HEK293 (cell line): ENCODE results near the gene TTC6.
"Not testable (repeated sequence)": the region's sequence is repeated elsewhere in the genome, so short reads cannot be mapped to it uniquely, and the experiment has no call there.

Experiments
- CTCF ChIA-PET: fragments of 350-600 bp; formaldehyde crosslinking; extraction: SDS; loops from one replicate; lab custom pipeline; 2021; ENCODE audit warnings: antibody characterized with exemption; lab: Yijun Ruan, JAX
- POLR2A ChIA-PET: fragments of 300-600 bp; formaldehyde crosslinking; extraction: SDS; loops from one replicate; lab custom pipeline; 2020; ENCODE audit warnings: antibody characterized with exemption, inconsistent platforms; lab: Yijun Ruan, JAX
- H3K27ac ChIP-seq: fragments of 200-500 bp; sonication (Bioruptor generic); 2 replicates; pipeline ENCODE4 v1.5.1; 2014; ENCODE audit warnings: low read depth, low read length, control low read depth, inconsistent platforms; ENCODE audit errors: extremely low read depth
- H3K36me3 ChIP-seq, 2 experiments: fragments of 200-500 bp in 1 of 2; sonication (Bioruptor generic) in 1 of 2; 1 replicate in 1 of 2; 2 replicates in 1 of 2; pipeline ENCODE4 v1.5.1; 2014 to 2017; ENCODE audit warnings: inconsistent platforms in 2 of 2, low read length in 2 of 2; ENCODE audit not compliant: control insufficient read depth in 2 of 2, insufficient read depth in 1 of 2
- H3K4me1 ChIP-seq: fragments of 200-500 bp; sonication (Bioruptor generic); 2 replicates; pipeline ENCODE4 v1.5.1; 2014; ENCODE audit warnings: mild to moderate bottlenecking, low read length, inconsistent platforms; ENCODE audit not compliant: control insufficient read depth, insufficient read depth
- H3K4me3 ChIP-seq: 2 replicates; pipeline ENCODE4 v1.5.1; 2011; ENCODE audit warnings: low read depth, mild to moderate bottlenecking, control low read depth, low read length, moderate library complexity
- H3K9me3 ChIP-seq: fragments of 200-500 bp; sonication (Bioruptor generic); 2 replicates; pipeline ENCODE4 v1.5.1; 2014; ENCODE audit warnings: low read depth, low read length, inconsistent platforms; ENCODE audit not compliant: control insufficient read depth, insufficient read depth
- BCL11A ChIP-seq: fragments of 450-650 bp; formaldehyde crosslinking; IDR thresholded peaks from 2 replicates; pipeline ENCODE4 v1.5.1; 2016; ENCODE audit warnings: low read depth, missing biosample characterization, missing genetic modification characterization
- KLF7 ChIP-seq: fragments of 450-650 bp; formaldehyde crosslinking; IDR thresholded peaks from 2 replicates; pipeline ENCODE4 v1.5.1; 2016; ENCODE audit warnings: missing biosample characterization, missing genetic modification characterization, borderline replicate concordance
- KLF9 ChIP-seq: fragments of 450-650 bp; formaldehyde crosslinking; IDR thresholded peaks from 2 replicates; pipeline ENCODE4 v1.5.1; 2016; ENCODE audit warnings: missing biosample characterization, missing genetic modification characterization, low read depth
- MYNN ChIP-seq: fragments of 450-650 bp; formaldehyde crosslinking; IDR thresholded peaks from 2 replicates; pipeline ENCODE4 v1.5.1; 2016; ENCODE audit warnings: missing biosample characterization, missing genetic modification characterization, borderline replicate concordance
- OSR2 ChIP-seq: fragments of 450-650 bp; formaldehyde crosslinking; IDR thresholded peaks from 2 replicates; pipeline ENCODE4 v1.5.1; 2016; ENCODE audit warnings: missing biosample characterization, missing genetic modification characterization
- REPIN1 ChIP-seq: fragments of 450-650 bp; formaldehyde crosslinking; IDR thresholded peaks from 2 replicates; pipeline ENCODE4 v1.5.1; 2017; ENCODE audit warnings: missing biosample characterization, missing genetic modification characterization, low read depth
- SALL2 ChIP-seq: fragments of 450-650 bp; formaldehyde crosslinking; IDR thresholded peaks from 2 replicates; pipeline ENCODE4 v1.5.0; 2017; ENCODE audit warnings: missing biosample characterization, mild to moderate bottlenecking, missing genetic modification characterization, borderline replicate concordance
- SETDB1 ChIP-seq: IDR thresholded peaks from one replicate; pipeline ENCODE4 v1.6.1; 2017; ENCODE audit warnings: mild to moderate bottlenecking, low read length, moderate library complexity, mixed read lengths; ENCODE audit not compliant: insufficient read length
- ZNF146 ChIP-seq: fragments of 450-650 bp; formaldehyde crosslinking; IDR thresholded peaks from 2 replicates; pipeline ENCODE4 v1.5.1; 2016; ENCODE audit warnings: missing biosample characterization, missing genetic modification characterization
- ZNF155 ChIP-seq: fragments of 450-650 bp; formaldehyde crosslinking; IDR thresholded peaks from 2 replicates; pipeline ENCODE4 v1.5.1; 2016; ENCODE audit warnings: missing biosample characterization, missing genetic modification characterization
- ZNF157 ChIP-seq: fragments of 450-650 bp; formaldehyde crosslinking; IDR thresholded peaks from 2 replicates; pipeline ENCODE4 v1.5.1; 2016; ENCODE audit warnings: missing biosample characterization, missing genetic modification characterization
- ZNF354C ChIP-seq: fragments of 450-650 bp; formaldehyde crosslinking; IDR thresholded peaks from 2 replicates; pipeline ENCODE4 v1.5.1; 2016; ENCODE audit warnings: missing biosample characterization, missing genetic modification characterization, low read depth, borderline replicate concordance
- ZNF366 ChIP-seq: fragments of 450-650 bp; formaldehyde crosslinking; conservative IDR thresholded peaks from 2 replicates; pipeline ENCODE4 v1.5.1; 2016; ENCODE audit warnings: missing biosample characterization, missing genetic modification characterization
- ZNF473 ChIP-seq: fragments of 450-650 bp; formaldehyde crosslinking; IDR thresholded peaks from 2 replicates; pipeline ENCODE4 v1.5.1; 2017; ENCODE audit warnings: missing biosample characterization, missing genetic modification characterization
- ZNF530 ChIP-seq: fragments of 450-650 bp; formaldehyde crosslinking; IDR thresholded peaks from 2 replicates; pipeline ENCODE4 v1.5.1; 2016; ENCODE audit warnings: low read depth, missing biosample characterization, missing genetic modification characterization
- ZNF555 ChIP-seq: fragments of 450-650 bp; formaldehyde crosslinking; conservative IDR thresholded peaks from 2 replicates; pipeline ENCODE4 v1.5.1; 2017; ENCODE audit warnings: missing biosample characterization, mild to moderate bottlenecking, missing genetic modification characterization, inconsistent platforms
- ZNF560 ChIP-seq: fragments of 450-650 bp; formaldehyde crosslinking; IDR thresholded peaks from 2 replicates; pipeline ENCODE4 v1.5.1; 2017; ENCODE audit warnings: missing biosample characterization, missing genetic modification characterization, borderline replicate concordance
- ZNF596 ChIP-seq: fragments of 450-650 bp; IDR thresholded peaks from 2 replicates; pipeline ENCODE4 v1.5.0; 2018; ENCODE audit warnings: missing biosample characterization, mild to moderate bottlenecking, missing genetic modification characterization, moderate library complexity
- ZNF610 ChIP-seq: fragments of 450-650 bp; formaldehyde crosslinking; IDR thresholded peaks from 2 replicates; pipeline ENCODE4 v1.5.1; 2016; ENCODE audit warnings: missing biosample characterization, missing genetic modification characterization, borderline replicate concordance
- ZNF623 ChIP-seq: fragments of 450-650 bp; formaldehyde crosslinking; IDR thresholded peaks from 2 replicates; pipeline ENCODE4 v1.5.1; 2016; ENCODE audit warnings: missing biosample characterization, missing genetic modification characterization
- ZNF654 ChIP-seq: fragments of 450-650 bp; formaldehyde crosslinking; IDR thresholded peaks from 2 replicates; pipeline ENCODE4 v1.5.1; 2016; ENCODE audit warnings: low read depth, missing biosample characterization, missing genetic modification characterization
- ZNF677 ChIP-seq: fragments of 450-650 bp; IDR thresholded peaks from 2 replicates; pipeline ENCODE4 v1.5.0; 2018; ENCODE audit warnings: missing biosample characterization, mild to moderate bottlenecking, missing genetic modification characterization, moderate library complexity
- ZNF76 ChIP-seq: fragments of 450-650 bp; formaldehyde crosslinking; IDR thresholded peaks from 2 replicates; pipeline ENCODE4; 2016; ENCODE audit warnings: low read depth, missing biosample characterization, missing genetic modification characterization, borderline replicate concordance
- ZNF785 ChIP-seq: fragments of 450-650 bp; formaldehyde crosslinking; IDR thresholded peaks from 2 replicates; pipeline ENCODE4 v1.5.1; 2016; ENCODE audit warnings: missing biosample characterization, missing genetic modification characterization
- TF ChIP-seq, protein P1 (sequence below): fragments of 450-650 bp; formaldehyde crosslinking; conservative IDR thresholded peaks from 2 replicates; pipeline ENCODE4 v1.5.1; 2016; ENCODE audit warnings: low read depth, missing biosample characterization, missing genetic modification characterization
- TF ChIP-seq, protein P2 (sequence below): fragments of 450-650 bp; formaldehyde crosslinking; IDR thresholded peaks from 2 replicates; pipeline ENCODE4; 2016; ENCODE audit warnings: missing biosample characterization, missing genetic modification characterization

TTC6 gene

DNA sequence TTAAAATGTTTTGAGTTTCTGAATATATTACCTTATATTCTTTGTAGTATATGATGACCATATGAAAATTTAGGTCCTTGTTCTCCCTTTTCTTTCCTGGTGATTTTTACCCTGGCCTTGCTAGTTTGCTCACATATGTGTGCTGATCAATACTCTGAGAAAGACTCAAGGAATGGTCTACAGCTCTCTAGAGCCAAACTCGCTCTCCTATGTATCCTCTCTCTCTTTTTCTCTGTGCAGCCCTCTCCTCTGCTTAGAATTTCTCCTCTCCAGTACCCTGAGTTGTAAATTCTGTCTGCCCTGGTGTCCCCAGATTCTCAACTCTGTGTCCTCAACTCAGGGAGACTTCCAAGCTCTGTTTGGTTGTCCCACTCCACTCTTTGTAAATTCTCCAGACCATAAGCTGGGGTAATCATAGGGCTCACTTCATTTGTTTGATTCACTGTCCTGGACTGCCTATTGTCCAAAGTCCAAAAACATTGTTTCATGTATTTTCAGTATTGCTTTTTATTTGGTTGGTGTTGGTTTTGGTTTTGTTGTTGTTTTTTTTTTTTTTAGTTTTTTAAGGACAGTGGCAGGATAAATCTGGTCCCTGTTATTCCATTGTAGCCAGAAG is 41.4 kb upstream of the TTC6 start (continued):
- no peak for TF ChIP-seq ZNF354C (tag by site-specific recombination)
- no peak for TF ChIP-seq ZNF610 (tag by site-specific recombination)
- no peak for TF ChIP-seq ZNF785
- no peak for TF ChIP-seq ZNF530 (tag by site-specific recombination)
- no peak for TF ChIP-seq ZNF146 (tag by site-specific recombination)

DNA sequence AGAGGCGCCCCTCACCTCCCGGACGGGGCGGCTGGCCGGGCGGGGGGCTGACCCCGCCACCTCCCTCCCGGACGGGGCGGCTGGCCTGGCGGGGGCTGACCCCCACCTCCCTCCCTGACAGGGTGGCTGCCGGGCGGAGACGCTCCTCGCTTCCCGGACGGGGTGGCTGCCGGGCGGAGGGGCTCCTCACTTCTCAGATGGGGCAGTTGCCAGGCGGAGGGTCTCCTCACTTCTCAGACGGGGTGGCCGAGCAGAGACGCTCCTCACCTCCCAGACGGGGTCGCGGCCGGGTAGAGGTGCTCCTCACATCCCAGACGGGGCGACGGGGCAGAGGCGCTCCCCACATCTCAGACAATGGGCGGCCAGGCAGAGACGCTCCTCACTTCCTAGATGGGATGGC is 39.8 kb upstream of the TTC6 start:
- H3K9me3 ChIP-seq, H3K4me1 ChIP-seq, H3K36me3 ChIP-seq, POLR2A ChIA-PET, H3K27ac ChIP-seq, CTCF ChIA-PET, H3K4me3 ChIP-seq: not testable (repeated sequence)

DNA sequence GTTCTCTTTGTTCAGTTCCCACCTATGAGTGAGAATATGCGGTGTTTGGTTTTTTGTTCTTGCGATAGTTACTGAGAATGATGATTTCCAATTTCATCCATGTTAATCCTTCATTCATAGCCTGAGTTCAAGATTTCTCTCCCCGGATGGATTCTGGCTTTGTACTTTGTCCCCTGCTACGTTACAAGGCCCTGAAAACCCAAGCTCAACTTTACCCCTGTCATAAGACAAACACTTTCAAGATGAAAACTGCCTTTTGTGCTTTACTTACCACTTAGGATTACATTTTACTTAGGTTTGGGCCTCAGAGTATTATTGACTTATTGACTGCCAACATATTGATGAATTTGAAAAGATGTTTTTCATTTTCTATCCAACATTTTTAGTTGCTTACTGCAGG is 36.7 kb upstream of the TTC6 start:
- H3K9me3 ChIP-seq, result no peaks in the 10 kb centered on the region
- POLR2A ChIA-PET, result no interaction called here
- no peaks in the 10 kb centered on the region for H3K36me3 ChIP-seq
- CTCF ChIA-PET, result interaction anchor here (1.6 kb wide), 1 partner anchor 12 kb away, joined by 3 read pairs; no protein-coding TSS in a partner anchor
- no peak overlapping the region for H3K27ac ChIP-seq
- no peaks in the 10 kb centered on the region for H3K4me1 ChIP-seq
- TF ChIP-seq ZNF76 (tag by site-specific recombination), result no peak
- TF ChIP-seq, protein P1, sequence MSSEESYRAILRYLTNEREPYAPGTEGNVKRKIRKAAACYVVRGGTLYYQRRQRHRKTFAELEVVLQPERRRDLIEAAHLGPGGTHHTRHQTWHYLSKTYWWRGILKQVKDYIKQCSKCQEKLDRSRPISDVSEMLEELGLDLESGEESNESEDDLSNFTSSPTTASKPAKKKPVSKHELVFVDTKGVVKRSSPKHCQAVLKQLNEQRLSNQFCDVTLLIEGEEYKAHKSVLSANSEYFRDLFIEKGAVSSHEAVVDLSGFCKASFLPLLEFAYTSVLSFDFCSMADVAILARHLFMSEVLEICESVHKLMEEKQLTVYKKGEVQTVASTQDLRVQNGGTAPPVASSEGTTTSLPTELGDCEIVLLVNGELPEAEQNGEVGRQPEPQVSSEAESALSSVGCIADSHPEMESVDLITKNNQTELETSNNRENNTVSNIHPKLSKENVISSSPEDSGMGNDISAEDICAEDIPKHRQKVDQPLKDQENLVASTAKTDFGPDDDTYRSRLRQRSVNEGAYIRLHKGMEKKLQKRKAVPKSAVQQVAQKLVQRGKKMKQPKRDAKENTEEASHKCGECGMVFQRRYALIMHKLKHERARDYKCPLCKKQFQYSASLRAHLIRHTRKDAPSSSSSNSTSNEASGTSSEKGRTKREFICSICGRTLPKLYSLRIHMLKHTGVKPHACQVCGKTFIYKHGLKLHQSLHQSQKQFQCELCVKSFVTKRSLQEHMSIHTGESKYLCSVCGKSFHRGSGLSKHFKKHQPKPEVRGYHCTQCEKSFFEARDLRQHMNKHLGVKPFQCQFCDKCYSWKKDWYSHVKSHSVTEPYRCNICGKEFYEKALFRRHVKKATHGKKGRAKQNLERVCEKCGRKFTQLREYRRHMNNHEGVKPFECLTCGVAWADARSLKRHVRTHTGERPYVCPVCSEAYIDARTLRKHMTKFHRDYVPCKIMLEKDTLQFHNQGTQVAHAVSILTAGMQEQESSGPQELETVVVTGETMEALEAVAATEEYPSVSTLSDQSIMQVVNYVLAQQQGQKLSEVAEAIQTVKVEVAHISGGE, result no peak
- TF ChIP-seq MYNN, result no peak
- no peak for TF ChIP-seq BCL11A
- TF ChIP-seq ZNF555, result no peak
- no peak for TF ChIP-seq ZNF473 (tag by site-specific recombination)
- TF ChIP-seq SALL2 (tag by site-specific recombination), result no peak
- no peak for TF ChIP-seq SETDB1
- no peak for TF ChIP-seq ZNF157
- no peak for TF ChIP-seq OSR2 (tag by site-specific recombination)
- TF ChIP-seq KLF9 (tag by site-specific recombination), result no peak
- TF ChIP-seq ZNF677 (tag by site-specific recombination), result no peak
- H3K4me3 ChIP-seq, result no peak overlapping the region

DNA sequence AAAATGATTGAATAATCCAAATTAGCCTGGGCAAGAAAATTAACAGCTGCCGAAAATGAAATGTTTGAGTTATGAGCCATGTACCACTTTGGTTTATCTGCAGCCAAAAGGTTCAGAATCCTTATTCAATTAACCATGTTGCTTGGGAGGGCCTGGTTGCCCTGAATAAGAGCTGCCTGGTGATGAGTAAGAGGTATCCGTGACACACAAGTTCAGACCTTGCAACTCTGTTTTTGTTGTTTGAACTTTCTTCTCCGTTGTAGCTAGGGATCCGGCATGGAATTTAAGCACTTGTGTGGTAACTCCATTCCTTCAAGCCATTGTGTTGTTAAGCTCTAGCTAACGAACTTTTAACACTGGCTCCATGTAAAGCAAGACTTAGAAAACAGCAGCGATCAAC is 36.0 kb upstream of the TTC6 start:
- Histone ChIP-seq H3K9me3 (no peaks in the 10 kb centered on the region), H3K36me3 (no peaks in the 10 kb centered on the region), H3K27ac (no peak overlapping the region), H3K4me3 (no peak overlapping the region), H3K4me1 (no peaks in the 10 kb centered on the region)
- TF ChIP-seq ZNF366 (tag by site-specific recombination), result no peak
- TF ChIP-seq ZNF560, result no peak
- TF ChIP-seq ZNF596 (tag by site-specific recombination), result no peak
- TF ChIP-seq ZNF654 (tag by site-specific recombination), result no peak
- no peak for TF ChIP-seq KLF7
- TF ChIP-seq, protein P2, sequence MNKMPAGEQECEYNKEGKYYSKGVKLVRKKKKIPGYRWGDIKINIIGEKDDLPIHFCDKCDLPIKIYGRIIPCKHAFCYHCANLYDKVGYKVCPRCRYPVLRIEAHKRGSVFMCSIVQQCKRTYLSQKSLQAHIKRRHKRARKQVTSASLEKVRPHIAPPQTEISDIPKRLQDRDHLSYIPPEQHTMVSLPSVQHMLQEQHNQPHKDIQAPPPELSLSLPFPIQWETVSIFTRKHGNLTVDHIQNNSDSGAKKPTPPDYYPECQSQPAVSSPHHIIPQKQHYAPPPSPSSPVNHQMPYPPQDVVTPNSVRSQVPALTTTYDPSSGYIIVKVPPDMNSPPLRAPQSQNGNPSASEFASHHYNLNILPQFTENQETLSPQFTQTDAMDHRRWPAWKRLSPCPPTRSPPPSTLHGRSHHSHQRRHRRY (tag by site-specific recombination), result no peak
- TF ChIP-seq ZNF623 (tag by site-specific recombination), result no peak
- no peak for TF ChIP-seq REPIN1 (tag by site-specific recombination)
- no peak for TF ChIP-seq SETDB1
- no peak for TF ChIP-seq ZNF155 (tag by site-specific recombination)
- POLR2A ChIA-PET, result no interaction called here
- CTCF ChIA-PET, result interaction anchor here (1.6 kb wide), 1 partner anchor 13 kb away, joined by 3 read pairs; no protein-coding TSS in a partner anchor
